Adrenal gland (tissue), 5 donors: Measurements from ENCODE around the gene PLEKHA6.

Experiments used
- POLR2A ChIP-seq, 2 donors: fragments of 450-650 bp; IDR thresholded peaks; one replicate each; pipeline ENCODE4 v1.6.1; 2017; ENCODE audit warnings: antibody characterized with exemption in 2 of 2, mild to moderate bottlenecking in 2 of 2, moderate library complexity in 1 of 2
- TF ChIP-seq, protein P1 (sequence below), 6 experiments: fragments of 450-650 bp in 4 of 6; fragments of 200-600 bp in 2 of 6; sonication (generic) in 1 of 6; IDR thresholded peaks; 1 replicate in 5 of 6; 2 replicates in 1 of 6; pipeline versions ENCODE4 v1.5.1 to v1.8.0; 2016 to 2021; ENCODE audit warnings: antibody characterized with exemption in 6 of 6, mild to moderate bottlenecking in 2 of 6, moderate library complexity in 1 of 6
- donor health status: DM: no; HTN: no; CAD: no.

DNA sequence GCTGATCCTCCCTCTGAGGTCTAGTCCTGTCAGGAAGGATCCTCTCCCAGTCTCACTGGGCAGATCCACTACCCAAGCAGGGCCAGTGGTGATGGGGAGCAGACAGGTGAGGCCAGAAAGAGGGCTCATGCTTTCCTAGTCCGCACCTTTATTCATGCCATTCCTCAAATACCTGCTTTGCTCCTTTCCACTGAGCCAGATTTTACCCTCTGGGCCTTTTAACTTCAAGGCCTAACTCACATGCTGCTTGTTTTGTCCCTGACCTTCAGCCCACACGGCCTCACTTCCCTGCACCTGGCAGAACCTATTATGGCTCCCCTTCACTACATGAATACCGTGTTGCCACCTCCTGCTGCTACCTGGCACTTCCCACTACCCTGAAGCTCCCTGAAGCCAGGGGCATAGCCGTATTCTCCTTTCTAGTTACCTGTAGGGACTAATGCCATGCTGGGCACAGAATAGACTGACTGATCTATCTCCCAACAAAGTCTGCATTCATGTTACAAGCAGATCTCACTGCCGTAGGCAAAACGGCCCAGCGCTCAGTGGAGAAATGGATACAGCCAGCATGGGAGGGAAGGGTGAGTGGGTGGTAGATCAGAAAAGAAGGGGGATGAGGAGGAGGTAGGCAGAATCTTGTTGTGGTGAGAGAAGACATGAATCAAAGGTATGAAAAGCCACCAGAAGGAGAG lies 109.8 kb downstream of the PLEKHA6 start:
- TF ChIP-seq POLR2A (IDR thresholded peaks at IDR 0.05): no peak
- TF ChIP-seq, protein P1, sequence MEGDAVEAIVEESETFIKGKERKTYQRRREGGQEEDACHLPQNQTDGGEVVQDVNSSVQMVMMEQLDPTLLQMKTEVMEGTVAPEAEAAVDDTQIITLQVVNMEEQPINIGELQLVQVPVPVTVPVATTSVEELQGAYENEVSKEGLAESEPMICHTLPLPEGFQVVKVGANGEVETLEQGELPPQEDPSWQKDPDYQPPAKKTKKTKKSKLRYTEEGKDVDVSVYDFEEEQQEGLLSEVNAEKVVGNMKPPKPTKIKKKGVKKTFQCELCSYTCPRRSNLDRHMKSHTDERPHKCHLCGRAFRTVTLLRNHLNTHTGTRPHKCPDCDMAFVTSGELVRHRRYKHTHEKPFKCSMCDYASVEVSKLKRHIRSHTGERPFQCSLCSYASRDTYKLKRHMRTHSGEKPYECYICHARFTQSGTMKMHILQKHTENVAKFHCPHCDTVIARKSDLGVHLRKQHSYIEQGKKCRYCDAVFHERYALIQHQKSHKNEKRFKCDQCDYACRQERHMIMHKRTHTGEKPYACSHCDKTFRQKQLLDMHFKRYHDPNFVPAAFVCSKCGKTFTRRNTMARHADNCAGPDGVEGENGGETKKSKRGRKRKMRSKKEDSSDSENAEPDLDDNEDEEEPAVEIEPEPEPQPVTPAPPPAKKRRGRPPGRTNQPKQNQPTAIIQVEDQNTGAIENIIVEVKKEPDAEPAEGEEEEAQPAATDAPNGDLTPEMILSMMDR (IDR thresholded peaks at IDR 0.05): no peak
